IPS-20b (cell line): Measurements from ENCODE around the gene PDZRN3.

Experiments used
- H3K27ac ChIP-seq: one replicate; pipeline ENCODE4 v1.5.1; 2013; ENCODE audit warnings: low read length
- H3K27me3 ChIP-seq: 2 replicates; pipeline ENCODE4 v1.6.1; 2013; ENCODE audit warnings: mild to moderate bottlenecking, low read length, inconsistent platforms; ENCODE audit not compliant: insufficient read depth
- H3K36me3 ChIP-seq: 2 replicates; pipeline ENCODE4 v1.6.1; 2013; ENCODE audit warnings: low read depth, mild to moderate bottlenecking, inconsistent platforms, low read length, moderate library complexity; ENCODE audit not compliant: insufficient read depth
- H3K4me1 ChIP-seq: 2 replicates; pipeline ENCODE4 v1.6.1; 2013; ENCODE audit warnings: mild to moderate bottlenecking, control low read depth, inconsistent platforms, low read length, moderate library complexity; ENCODE audit not compliant: insufficient read depth
- H3K4me3 ChIP-seq: 2 replicates; pipeline ENCODE4 v1.5.1; 2013; ENCODE audit warnings: mild to moderate bottlenecking, low read length, inconsistent platforms
- H3K9ac ChIP-seq: 2 replicates; pipeline ENCODE4 v1.6.1; 2013; ENCODE audit warnings: low read depth, mild to moderate bottlenecking, inconsistent platforms, low read length, moderate library complexity
- H3K9me3 ChIP-seq: 2 replicates; pipeline ENCODE4 v1.6.1; 2013; ENCODE audit warnings: mild to moderate bottlenecking, low read depth, low read length, inconsistent platforms; ENCODE audit not compliant: insufficient read depth

Gene PDZRN3

DNA sequence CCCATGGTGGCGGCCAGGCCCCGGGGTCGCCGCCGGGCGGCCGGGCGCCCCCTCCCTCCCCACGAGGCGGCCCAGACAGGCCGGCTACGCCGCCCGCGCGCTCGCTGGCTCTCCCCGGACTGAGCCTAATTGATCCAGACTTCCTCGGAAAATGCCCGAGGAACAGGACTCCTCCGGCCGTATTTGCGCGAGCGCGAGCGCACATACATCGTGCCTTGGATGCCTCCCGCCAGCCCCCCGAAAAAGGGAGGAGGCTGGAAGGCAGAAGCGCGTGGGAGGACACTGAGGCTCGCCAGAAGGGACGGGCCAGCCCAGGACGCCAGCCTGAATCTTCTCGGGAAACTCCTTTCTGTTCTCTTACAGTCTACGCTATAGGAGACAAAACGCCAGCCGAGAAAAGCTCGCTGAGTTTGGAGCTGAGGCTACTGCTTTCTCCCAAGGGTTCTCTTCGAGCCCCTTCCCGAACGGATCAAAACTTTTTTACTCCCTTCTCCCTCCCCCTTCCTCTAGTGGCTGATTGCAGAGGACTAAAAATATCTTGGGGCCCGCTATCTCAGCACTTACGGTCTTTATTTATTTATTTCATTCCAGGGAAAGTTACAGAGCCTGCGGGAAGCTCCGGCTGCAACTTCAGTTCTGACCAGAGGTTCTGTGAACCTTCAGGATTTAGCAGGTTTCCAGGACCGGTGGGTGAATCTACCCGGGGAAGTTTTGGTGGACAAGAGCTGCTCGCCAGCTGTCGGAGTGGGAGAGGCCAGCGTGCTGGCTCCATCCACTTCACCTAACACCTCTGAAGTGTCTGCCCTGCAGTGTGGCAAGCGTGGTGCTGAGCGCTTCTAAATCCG, at the start of gene PDZRN3:
Gene PDZRN3 (minus strand): TSS at position 121 of the 845 bp plus-strand sequence.
- Histone ChIP-seq H3K27me3 (peaks cover 41% of the 10 kb centered on the region), H3K9ac (peak within 1 kb of the TSS; percentile 73), H3K36me3 (no peaks in the 10 kb centered on the region), H3K4me1 (peaks cover 17% of the 10 kb centered on the region; the same call in 1 of the 2 replicates), H3K27ac (no peak within 1 kb of the TSS), H3K9me3 (no peaks in the 10 kb centered on the region), H3K4me3 (peak within 1 kb of the TSS; percentile 81)

DNA sequence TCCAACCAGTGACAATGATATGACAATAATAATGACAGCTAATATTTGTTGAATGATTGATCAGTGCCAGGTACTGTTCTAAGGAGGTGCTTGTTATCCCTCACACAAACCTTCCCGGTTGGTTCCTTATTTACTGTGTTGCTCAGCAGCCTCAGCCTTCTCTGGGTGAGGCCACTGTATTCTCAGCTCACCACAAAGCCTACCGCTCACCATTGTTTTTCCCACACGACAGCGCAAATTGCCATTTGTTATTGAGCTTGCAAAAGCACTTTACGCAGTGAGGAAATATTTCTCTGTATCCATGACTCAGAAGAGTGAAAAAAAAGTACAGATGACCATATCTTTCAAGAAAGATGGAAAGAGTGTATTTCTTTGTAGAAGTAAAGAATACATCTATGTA, 49.5 kb upstream of the PDZRN3 start:
- Histone ChIP-seq H3K36me3 (no peaks in the 10 kb centered on the region), H3K4me1 (peaks cover 36% of the 10 kb centered on the region), H3K9ac (no peak overlapping the region), H3K27me3 (no peaks in the 10 kb centered on the region), H3K4me3 (no peak overlapping the region), H3K9me3 (no peaks in the 10 kb centered on the region), H3K27ac (no peak overlapping the region)

DNA sequence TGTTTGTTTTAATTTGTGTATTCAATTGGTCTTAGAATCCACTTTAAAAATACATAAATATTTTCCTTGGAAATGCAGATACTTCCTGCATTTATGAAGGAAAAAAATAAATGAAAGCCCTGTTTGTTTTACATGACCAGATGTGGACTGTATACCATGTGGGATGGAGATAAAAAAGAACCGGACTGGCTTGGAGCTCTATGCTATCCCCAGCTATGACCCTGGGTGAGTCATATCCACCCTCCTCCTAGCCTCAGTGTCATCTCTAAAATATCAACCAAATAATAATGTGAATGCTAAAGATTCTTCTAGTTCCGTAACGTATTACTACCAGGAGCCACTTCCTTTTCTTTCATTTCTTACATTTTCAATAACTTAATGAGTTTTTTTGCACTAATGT, 44.5 kb upstream of the PDZRN3 start:
- Histone ChIP-seq H3K4me1 (peaks cover 39% of the 10 kb centered on the region; the same call in 1 of the 2 replicates), H3K9ac (peak overlapping the region; percentile 29; the same call in 1 of the 2 replicates), H3K4me3 (peak overlapping the region; percentile 41; the same call in 1 of the 2 replicates), H3K27ac (peak overlapping the region; percentile 19), H3K27me3 (no peaks in the 10 kb centered on the region), H3K36me3 (no peaks in the 10 kb centered on the region), H3K9me3 (no peaks in the 10 kb centered on the region)

DNA sequence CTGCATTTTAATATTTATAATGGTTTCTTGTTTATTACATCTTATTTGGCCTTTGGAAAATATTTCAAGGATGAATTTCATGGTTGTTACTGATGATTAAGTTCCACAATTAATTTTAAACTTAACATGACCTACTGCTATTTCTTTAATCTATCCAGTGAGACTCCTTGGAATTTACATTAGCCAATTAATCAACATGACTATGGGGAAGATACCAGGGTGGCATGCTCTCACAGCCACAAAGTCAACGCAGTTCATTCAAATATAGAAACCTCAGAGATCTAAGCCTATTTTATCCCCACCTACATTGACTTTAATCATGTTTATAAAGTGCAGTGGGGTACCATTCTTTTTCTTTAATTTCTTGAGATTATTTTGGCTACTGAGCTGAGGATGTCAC, 43.6 kb upstream of the PDZRN3 start:
- Histone ChIP-seq H3K9ac (peak overlapping the region; percentile 29; the same call in 1 of the 2 replicates), H3K4me3 (peak overlapping the region; percentile 41; the same call in 1 of the 2 replicates), H3K27ac (peak overlapping the region; percentile 19), H3K9me3 (no peaks in the 10 kb centered on the region), H3K36me3 (no peaks in the 10 kb centered on the region), H3K4me1 (peaks cover 35% of the 10 kb centered on the region; the same call in 1 of the 2 replicates), H3K27me3 (no peaks in the 10 kb centered on the region)

DNA sequence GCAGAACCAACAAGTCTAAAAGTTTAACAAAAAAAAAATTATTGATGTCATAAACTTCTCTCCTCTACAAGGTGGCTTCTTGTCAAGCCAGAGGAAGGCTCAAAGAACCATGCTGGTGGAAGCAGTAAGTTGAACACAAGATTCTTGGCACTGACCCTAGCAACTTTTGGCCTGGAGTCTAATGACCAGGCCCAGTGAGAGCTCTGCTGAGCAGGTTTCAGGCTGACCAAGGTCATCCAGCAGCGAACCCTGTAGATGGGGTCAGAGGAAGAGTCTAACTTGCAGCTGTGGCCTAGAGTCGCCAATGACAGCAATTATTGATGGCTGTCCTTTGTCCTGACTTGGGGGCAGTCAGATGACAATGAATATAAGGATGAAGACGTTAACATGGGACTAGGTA, 43.1 kb upstream of the PDZRN3 start:
- Histone ChIP-seq H3K36me3 (no peaks in the 10 kb centered on the region), H3K27me3 (no peaks in the 10 kb centered on the region), H3K4me3 (no peak overlapping the region), H3K9ac (no peak overlapping the region), H3K4me1 (peaks cover 35% of the 10 kb centered on the region; the same call in 1 of the 2 replicates), H3K9me3 (no peaks in the 10 kb centered on the region), H3K27ac (no peak overlapping the region)

DNA sequence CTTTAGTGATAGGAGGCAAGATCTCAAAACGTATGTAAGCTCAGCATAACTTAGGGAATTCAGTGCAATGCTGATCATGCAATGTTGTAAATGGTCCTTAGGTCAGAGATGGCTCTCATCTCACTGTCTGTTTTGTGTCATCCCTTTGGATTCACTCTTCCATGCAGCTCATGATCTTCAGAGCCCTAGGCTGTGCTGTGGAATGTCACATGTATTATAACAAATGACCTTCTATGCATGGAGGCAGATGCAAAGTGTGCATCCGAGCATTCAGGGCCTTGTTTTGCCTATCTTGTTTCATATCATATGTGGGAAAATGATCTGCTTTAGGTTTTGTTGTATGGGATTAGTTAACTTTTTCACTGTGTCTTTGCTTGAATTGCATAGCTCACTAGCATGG, 40.5 kb upstream of the PDZRN3 start:
- Histone ChIP-seq H3K4me1 (peaks cover 24% of the 10 kb centered on the region; the same call in 1 of the 2 replicates), H3K27ac (no peak overlapping the region), H3K36me3 (no peaks in the 10 kb centered on the region), H3K9ac (no peak overlapping the region), H3K9me3 (no peaks in the 10 kb centered on the region), H3K4me3 (no peak overlapping the region), H3K27me3 (no peaks in the 10 kb centered on the region)

DNA sequence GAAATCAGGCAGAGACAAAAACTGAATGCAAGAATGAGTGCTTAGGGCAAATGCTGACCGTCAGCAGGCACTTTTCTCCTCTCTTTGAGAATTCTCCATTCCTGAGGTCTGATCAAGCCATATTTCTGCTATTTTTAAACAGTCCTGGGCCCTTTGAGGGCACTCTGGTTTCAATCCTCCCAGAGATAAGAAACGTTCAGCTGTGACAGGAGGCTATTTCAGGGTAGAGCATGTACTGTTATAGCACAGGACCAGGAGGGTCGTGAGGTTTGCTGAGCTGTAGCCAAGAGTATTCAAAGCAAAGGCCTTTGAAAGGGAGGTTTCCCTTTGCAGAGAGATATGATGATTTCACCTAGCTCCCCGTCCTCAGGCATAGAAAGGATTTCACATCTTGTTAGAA, 39.6 kb upstream of the PDZRN3 start:
- H3K27me3 ChIP-seq = no peaks in the 10 kb centered on the region
- no peak overlapping the region for H3K4me3 ChIP-seq
- no peak overlapping the region for H3K27ac ChIP-seq
- H3K9ac ChIP-seq = no peak overlapping the region
- no peaks in the 10 kb centered on the region for H3K36me3 ChIP-seq
- H3K4me1 ChIP-seq = peaks cover 16% of the 10 kb centered on the region; the same call in 1 of the 2 replicates
- H3K9me3 ChIP-seq = no peaks in the 10 kb centered on the region

DNA sequence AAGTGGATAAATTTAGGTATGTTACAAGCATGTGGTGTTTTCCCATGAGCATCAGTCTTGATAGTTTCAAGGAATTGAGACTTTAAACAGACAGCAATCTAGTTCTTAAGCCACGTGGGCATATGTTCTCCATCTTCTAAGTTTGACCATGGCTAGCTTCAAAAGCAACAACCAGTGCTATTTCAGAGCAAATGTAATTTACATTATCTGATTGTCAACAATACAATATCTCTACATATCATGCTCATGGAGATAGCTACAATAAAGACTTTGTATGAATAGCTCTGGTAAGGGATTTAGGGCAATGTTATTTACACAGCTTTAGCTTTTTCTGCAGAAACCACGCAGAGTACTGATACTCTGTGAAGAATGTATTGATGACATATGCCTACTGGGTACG, 38.8 kb upstream of the PDZRN3 start:
- H3K27me3 ChIP-seq = no peaks in the 10 kb centered on the region
- no peak overlapping the region for H3K4me3 ChIP-seq
- H3K36me3 ChIP-seq = no peaks in the 10 kb centered on the region
- H3K9me3 ChIP-seq = no peaks in the 10 kb centered on the region
- H3K27ac ChIP-seq = no peak overlapping the region
- H3K9ac ChIP-seq = no peak overlapping the region
- H3K4me1 ChIP-seq = peaks cover 8% of the 10 kb centered on the region; the same call in 1 of the 2 replicates

DNA sequence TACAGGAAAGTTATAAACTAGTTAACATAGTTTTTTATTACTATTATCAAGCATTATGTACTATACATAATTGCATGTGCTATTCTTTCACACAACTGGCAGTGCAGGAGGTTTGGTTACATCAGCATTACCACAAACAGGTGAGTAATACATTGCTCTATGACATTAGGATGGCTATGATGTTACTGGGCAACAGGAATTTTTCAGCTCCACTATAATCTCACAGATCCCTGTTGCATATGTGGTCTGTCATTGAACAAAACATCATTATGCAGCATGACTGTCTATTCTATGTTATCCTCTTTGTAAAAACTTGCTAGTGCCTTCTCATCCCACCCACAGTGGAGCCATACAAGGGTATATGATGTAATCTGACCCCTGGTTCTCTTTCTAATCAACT, 36.5 kb upstream of the PDZRN3 start:
- Histone ChIP-seq H3K4me3 (no peak overlapping the region), H3K9me3 (no peaks in the 10 kb centered on the region), H3K9ac (no peak overlapping the region), H3K27ac (no peak overlapping the region), H3K4me1 (peaks cover 7% of the 10 kb centered on the region; the same call in 1 of the 2 replicates), H3K36me3 (no peaks in the 10 kb centered on the region), H3K27me3 (no peaks in the 10 kb centered on the region)

DNA sequence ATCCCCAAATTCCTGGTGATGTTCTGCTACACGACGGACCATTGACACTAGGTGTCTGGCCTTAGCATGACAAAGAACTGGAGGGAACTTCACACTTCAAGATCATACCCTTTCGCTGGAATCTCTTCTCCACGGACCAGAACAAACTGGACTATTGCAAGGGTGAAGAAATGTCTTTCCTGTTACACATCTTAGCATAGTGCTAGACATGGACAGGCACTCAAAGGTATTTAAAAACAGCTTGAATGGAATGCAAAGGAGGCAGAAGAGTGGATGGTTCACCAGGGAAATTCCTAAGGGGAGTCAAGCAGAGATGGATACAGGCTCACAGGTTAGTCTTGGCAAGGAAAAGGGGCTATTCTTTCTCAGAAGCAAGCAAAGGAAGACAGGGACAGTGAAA, 33.5 kb upstream of the PDZRN3 start:
- H3K27ac ChIP-seq = no peak overlapping the region

DNA sequence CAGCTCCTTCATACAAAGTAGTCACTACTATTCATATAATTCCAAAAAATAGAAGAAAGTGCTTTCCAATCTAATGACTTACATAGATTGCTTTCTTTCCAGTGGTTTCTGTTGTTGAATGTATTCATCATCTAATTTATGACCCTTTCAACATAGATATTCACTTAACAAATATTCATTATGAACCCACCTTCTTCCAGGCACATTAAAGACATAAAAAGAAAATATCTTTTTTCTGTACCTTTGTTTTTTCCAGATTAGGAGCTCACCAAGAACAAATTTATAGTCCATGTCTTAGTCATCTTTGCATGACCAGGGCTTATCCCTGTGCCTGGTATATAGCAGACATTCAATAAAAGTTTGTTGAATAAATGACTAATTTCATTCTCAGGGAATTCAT, 32.4 kb upstream of the PDZRN3 start:
- no peak overlapping the region for H3K9ac ChIP-seq
- no peaks in the 10 kb centered on the region for H3K36me3 ChIP-seq
- no peak overlapping the region for H3K4me3 ChIP-seq
- no peaks in the 10 kb centered on the region for H3K27me3 ChIP-seq
- no peak overlapping the region for H3K27ac ChIP-seq
- peaks cover 7% of the 10 kb centered on the region; the same call in 1 of the 2 replicates for H3K4me1 ChIP-seq
- no peaks in the 10 kb centered on the region for H3K9me3 ChIP-seq

More for the DNA sequence above, 33.5 kb upstream of the PDZRN3 start:
- Histone ChIP-seq H3K4me3 (no peak overlapping the region), H3K27me3 (no peaks in the 10 kb centered on the region), H3K36me3 (no peaks in the 10 kb centered on the region), H3K4me1 (peaks cover 7% of the 10 kb centered on the region; the same call in 1 of the 2 replicates), H3K9me3 (no peaks in the 10 kb centered on the region), H3K9ac (no peak overlapping the region)
